Muscle layer of colon (tissue), 2 donors: ENCODE results near the gene SCN3A.

Experiments used
- H3K27ac ChIP-seq: one replicate; pipeline ENCODE4 v1.7.0; 2013; ENCODE audit warnings: low read depth, mild to moderate bottlenecking, low read length, moderate library complexity
- H3K27me3 ChIP-seq, 2 donors: one replicate each; pipeline ENCODE4 v1.7.0; 2013; ENCODE audit warnings: low read length in 2 of 2, mild to moderate bottlenecking in 2 of 2; ENCODE audit not compliant: insufficient read depth in 2 of 2, control insufficient read depth in 1 of 2
- H3K36me3 ChIP-seq: one replicate; pipeline ENCODE4 v1.7.0; 2013; ENCODE audit warnings: mild to moderate bottlenecking, low read length; ENCODE audit not compliant: insufficient read depth
- H3K4me1 ChIP-seq: one replicate; pipeline ENCODE4 v1.7.0; 2013; ENCODE audit warnings: mild to moderate bottlenecking, low read length; ENCODE audit not compliant: insufficient read depth
- H3K4me3 ChIP-seq, 2 donors: one replicate each; pipeline ENCODE4 v1.7.0; 2013; ENCODE audit warnings: low read length in 2 of 2, low read depth in 1 of 2, mild to moderate bottlenecking in 1 of 2, moderate library complexity in 1 of 2
- H3K9ac ChIP-seq: one replicate; pipeline ENCODE4 v1.7.0; 2013; ENCODE audit warnings: low read length
- H3K9me3 ChIP-seq: one replicate; pipeline ENCODE4 v1.7.0; 2013; ENCODE audit warnings: mild to moderate bottlenecking, low read length
- donor health status: abdominal sarcoma.
- donor health status: Adenocarcinoma of cecum.

SCN3A gene

GRCh38 chr2:165109915-165110314 lies 93.9 kb downstream of the SCN3A start:
- Histone ChIP-seq H3K27me3 (no peaks in the 10 kb centered on the region), H3K27ac (no peak overlapping the region), H3K9ac (no peak overlapping the region), H3K4me1 (no peaks in the 10 kb centered on the region), H3K9me3 (no peaks in the 10 kb centered on the region), H3K36me3 (no peaks in the 10 kb centered on the region), H3K4me3 (no peak overlapping the region)

GRCh38 chr2:165105926-165106325 lies 97.9 kb downstream of the SCN3A start:
- H3K27me3 ChIP-seq, result no peaks in the 10 kb centered on the region
- no peak overlapping the region for H3K9ac ChIP-seq
- H3K9me3 ChIP-seq, result no peaks in the 10 kb centered on the region
- H3K36me3 ChIP-seq, result no peaks in the 10 kb centered on the region
- no peak overlapping the region for H3K27ac ChIP-seq
- H3K4me3 ChIP-seq, result no peak overlapping the region
- H3K4me1 ChIP-seq, result no peaks in the 10 kb centered on the region

DNA sequence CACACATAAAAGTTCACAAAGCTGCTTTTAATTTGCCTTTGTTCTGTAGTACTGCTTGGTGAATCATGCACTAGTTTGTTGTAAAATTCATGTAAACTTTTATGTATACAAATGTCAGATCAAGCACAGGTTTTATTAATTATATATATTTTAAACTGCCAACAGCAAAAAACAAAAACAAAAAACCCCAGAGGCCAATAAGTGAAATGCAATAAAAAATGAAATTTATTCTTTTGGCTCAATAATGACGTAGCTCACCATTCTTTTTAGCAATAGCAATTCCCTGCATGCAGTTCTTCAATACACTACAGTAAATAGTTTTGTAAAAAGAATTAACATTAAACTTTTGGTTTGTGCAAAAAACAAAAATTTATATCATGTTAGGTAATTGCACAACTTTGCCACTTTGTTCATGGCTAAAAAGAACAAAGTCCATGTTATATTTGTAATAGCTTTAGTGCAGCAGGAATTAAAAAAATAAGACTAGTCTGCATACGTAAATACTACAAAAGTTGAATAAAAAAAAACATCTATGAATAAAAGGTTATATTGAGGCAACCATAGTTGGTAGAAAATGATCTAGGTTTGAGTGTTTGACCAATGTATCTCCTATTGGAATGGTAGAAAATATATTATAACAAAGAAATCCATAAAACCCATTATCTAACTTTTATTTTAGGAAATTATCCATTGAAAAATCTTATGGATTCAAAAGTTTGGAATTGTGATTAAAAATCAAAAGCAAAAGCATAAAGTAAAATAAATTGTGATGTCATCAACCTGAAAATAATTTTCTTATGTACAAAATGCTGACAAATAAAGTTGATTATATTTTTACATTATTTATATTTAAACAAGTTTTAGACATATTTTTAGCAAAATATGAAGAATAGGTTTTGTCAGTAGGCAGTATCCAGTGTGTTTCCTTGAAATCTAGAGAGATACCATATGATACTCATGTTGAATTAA lies 115.6 kb downstream of the SCN3A start:
- no peak overlapping the region for H3K9ac ChIP-seq
- H3K4me3 ChIP-seq, result no peak overlapping the region
- no peaks in the 10 kb centered on the region for H3K9me3 ChIP-seq

GRCh38 chr2:165086337-165086736 lies 117.5 kb downstream of the SCN3A start:
- Histone ChIP-seq H3K9me3 (no peaks in the 10 kb centered on the region), H3K36me3 (no peaks in the 10 kb centered on the region), H3K4me1 (no peaks in the 10 kb centered on the region), H3K27ac (no peak overlapping the region), H3K9ac (no peak overlapping the region), H3K4me3 (no peak overlapping the region), H3K27me3 (no peaks in the 10 kb centered on the region)

More for the DNA sequence above, 115.6 kb downstream of the SCN3A start:
- no peak overlapping the region for H3K27ac ChIP-seq
- no peaks in the 10 kb centered on the region for H3K36me3 ChIP-seq
- no peaks in the 10 kb centered on the region for H3K4me1 ChIP-seq
- H3K27me3 ChIP-seq, result no peaks in the 10 kb centered on the region

GRCh38 chr2:165083326-165083725 lies 120.5 kb downstream of the SCN3A start:
- no peak overlapping the region for H3K9ac ChIP-seq
- no peak overlapping the region for H3K27ac ChIP-seq
- no peaks in the 10 kb centered on the region for H3K9me3 ChIP-seq
- no peak overlapping the region for H3K4me3 ChIP-seq
- H3K4me1 ChIP-seq, result no peaks in the 10 kb centered on the region
- H3K27me3 ChIP-seq, result no peaks in the 10 kb centered on the region
- no peaks in the 10 kb centered on the region for H3K36me3 ChIP-seq

DNA sequence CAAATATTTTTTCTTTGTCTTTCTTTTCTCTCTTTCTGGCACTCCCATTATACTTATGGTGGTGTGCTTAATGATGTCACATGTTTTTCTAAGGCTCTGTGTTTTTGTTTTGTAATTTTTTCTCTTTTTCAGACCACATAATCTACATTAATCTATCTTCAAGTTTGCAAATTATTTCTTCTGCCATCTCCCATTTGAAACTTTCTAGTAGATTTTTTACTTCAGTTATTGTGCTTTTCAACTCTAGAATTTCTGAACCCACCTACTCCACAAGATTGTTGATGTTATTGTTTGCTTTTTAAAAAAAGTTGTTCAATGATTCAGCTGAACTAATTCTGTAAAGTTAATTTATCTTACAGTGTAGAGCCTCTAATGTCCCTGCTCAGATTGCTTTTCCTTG lies 121.4 kb downstream of the SCN3A start:
- H3K36me3 ChIP-seq, result no peaks in the 10 kb centered on the region
- H3K27me3 ChIP-seq, result no peaks in the 10 kb centered on the region
- no peak overlapping the region for H3K27ac ChIP-seq
- H3K4me3 ChIP-seq, result no peak overlapping the region
- H3K9me3 ChIP-seq, result no peaks in the 10 kb centered on the region
- H3K9ac ChIP-seq, result no peak overlapping the region
- H3K4me1 ChIP-seq, result no peaks in the 10 kb centered on the region

GRCh38 chr2:165081276-165081675 lies 122.6 kb downstream of the SCN3A start:
- Histone ChIP-seq H3K36me3 (no peaks in the 10 kb centered on the region), H3K27me3 (no peaks in the 10 kb centered on the region), H3K4me1 (no peaks in the 10 kb centered on the region), H3K9ac (no peak overlapping the region), H3K4me3 (no peak overlapping the region), H3K9me3 (no peaks in the 10 kb centered on the region), H3K27ac (no peak overlapping the region)

- Histone ChIP-seq H3K9ac (no peak overlapping the region), H3K27me3 (no peaks in the 10 kb centered on the region), H3K4me3 (no peak overlapping the region), H3K9me3 (no peaks in the 10 kb centered on the region), H3K36me3 (no peaks in the 10 kb centered on the region), H3K27ac (no peak overlapping the region), H3K4me1 (no peaks in the 10 kb centered on the region)
Measured at GRCh38 chr2:165079432-165079831, 124.4 kb downstream of the SCN3A start.

- Histone ChIP-seq H3K4me1 (no peaks in the 10 kb centered on the region), H3K9ac (no peak overlapping the region), H3K9me3 (no peaks in the 10 kb centered on the region), H3K27me3 (no peaks in the 10 kb centered on the region), H3K27ac (no peak overlapping the region), H3K36me3 (no peaks in the 10 kb centered on the region), H3K4me3 (no peak overlapping the region)
Measured at GRCh38 chr2:165078913-165079312, 124.9 kb downstream of the SCN3A start.

DNA sequence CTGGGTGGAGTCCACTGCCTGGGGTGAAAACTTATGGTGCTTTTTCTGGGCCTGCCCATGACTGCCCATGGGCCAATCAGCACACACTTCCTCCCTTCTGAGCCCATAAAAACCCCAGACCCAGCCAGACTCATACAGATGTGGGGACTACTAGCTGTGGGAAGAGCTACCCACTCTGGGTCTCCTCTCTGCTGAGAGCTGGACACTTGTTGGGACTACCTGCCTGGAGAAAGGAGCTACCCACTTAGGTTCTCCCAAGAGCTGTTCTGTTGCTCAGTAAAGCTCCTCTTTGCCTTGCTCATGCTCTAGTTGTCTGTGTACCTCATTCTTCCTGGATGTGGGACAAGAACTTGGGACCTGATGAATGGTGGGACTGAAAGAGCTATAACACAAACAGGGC lies 129.0 kb downstream of the SCN3A start:
- Histone ChIP-seq H3K9ac (no peak overlapping the region), H3K36me3 (no peaks in the 10 kb centered on the region), H3K27me3 (no peaks in the 10 kb centered on the region), H3K9me3 (no peaks in the 10 kb centered on the region), H3K4me1 (no peaks in the 10 kb centered on the region), H3K4me3 (no peak overlapping the region), H3K27ac (no peak overlapping the region)

GRCh38 chr2:165074323-165074722 lies 129.5 kb downstream of the SCN3A start:
- Histone ChIP-seq H3K4me3 (no peak overlapping the region), H3K9me3 (no peaks in the 10 kb centered on the region), H3K4me1 (no peaks in the 10 kb centered on the region), H3K36me3 (no peaks in the 10 kb centered on the region), H3K27me3 (no peaks in the 10 kb centered on the region), H3K9ac (no peak overlapping the region), H3K27ac (no peak overlapping the region)

GRCh38 chr2:165070076-165070475 lies 133.8 kb downstream of the SCN3A start:
- H3K9me3 ChIP-seq, result no peaks in the 10 kb centered on the region

More at GRCh38 chr2:165070076-165070475, 133.8 kb downstream of the SCN3A start:
- Histone ChIP-seq H3K4me1 (peaks cover 3% of the 10 kb centered on the region), H3K27me3 (no peaks in the 10 kb centered on the region), H3K27ac (no peak overlapping the region), H3K9ac (no peak overlapping the region), H3K4me3 (no peak overlapping the region), H3K36me3 (no peaks in the 10 kb centered on the region)
